HepG2 (cell line): Measurements from ENCODE around the gene CD40. TPM values are rescaled to one million over a fixed set of nuclear protein-coding genes. Genes with fewer than 3 reads are reported as not detected.

Source experiments
- BCL6 ChIP-seq: IDR thresholded peaks from 2 replicates; pipeline ENCODE4 v1.6.1; 2016; ENCODE audit warnings: missing genetic modification reagents, missing compliant biosample characterization
- CBX2 ChIP-seq, 2 experiments: fragments of 200-600 bp in 1 of 2; sonication (generic); formaldehyde crosslinking in 1 of 2; IDR thresholded peaks; 2 replicates each; pipeline versions ENCODE4 v1.7.0 to v1.8.1; 2018 to 2022; ENCODE audit warnings: low read depth in 2 of 2, low read length in 1 of 2, mild to moderate bottlenecking in 1 of 2, missing genetic modification reagents in 1 of 2
- GFI1 ChIP-seq: sonication (generic); formaldehyde crosslinking; IDR thresholded peaks from 2 replicates; pipeline ENCODE4 v1.5.0; 2020; ENCODE audit warnings: missing genetic modification reagents, mild to moderate bottlenecking, borderline replicate concordance
- HBP1 ChIP-seq: IDR thresholded peaks from 2 replicates; pipeline ENCODE4 v1.6.1; 2016; ENCODE audit warnings: low read depth, control low read depth
- HDAC2 ChIP-seq: sonication (generic); formaldehyde crosslinking; IDR thresholded peaks from 2 replicates; pipeline ENCODE4 v1.4.0; 2020; ENCODE audit warnings: missing genetic modification reagents
- HNRNPH1 ChIP-seq: fragments of 200-400 bp; formaldehyde crosslinking; optimal IDR thresholded peaks from 2 replicates; pipeline ENCODE3; 2017; ENCODE audit warnings: mild to moderate bottlenecking, low read depth, low read length
- IRF9 ChIP-seq: sonication (generic); formaldehyde crosslinking; IDR thresholded peaks from 2 replicates; pipeline ENCODE4 v1.8.0; 2022; ENCODE audit warnings: missing genetic modification reagents, mild to moderate bottlenecking, borderline replicate concordance
- LCORL ChIP-seq, 2 experiments: fragments of 450-650 bp in 1 of 2; sonication (generic) in 1 of 2; formaldehyde crosslinking in 1 of 2; IDR thresholded peaks; 2 replicates each; pipeline versions ENCODE4 v1.5.0 to v1.6.1; 2017 to 2020; ENCODE audit warnings: antibody characterized with exemption in 1 of 2, missing genetic modification reagents in 1 of 2
- RARG ChIP-seq: sonication (generic); formaldehyde crosslinking; IDR thresholded peaks from 2 replicates; pipeline ENCODE4 v1.4.0; 2020; ENCODE audit warnings: low read depth, mild to moderate bottlenecking, missing genetic modification reagents
- RORA ChIP-seq: sonication (generic); formaldehyde crosslinking; IDR thresholded peaks from 2 replicates; pipeline ENCODE4 v1.5.0; 2020; ENCODE audit warnings: mild to moderate bottlenecking, missing genetic modification reagents, moderate library complexity
- SNAI1 ChIP-seq: sonication (generic); formaldehyde crosslinking; IDR thresholded peaks from 2 replicates; pipeline ENCODE4 v1.5.0; 2020; ENCODE audit warnings: mild to moderate bottlenecking, missing genetic modification reagents, borderline replicate concordance
- THYN1 ChIP-seq: sonication (generic); formaldehyde crosslinking; IDR thresholded peaks from 2 replicates; pipeline ENCODE4 v1.8.1; 2023; ENCODE audit warnings: low read depth, mild to moderate bottlenecking, moderate library complexity, missing genetic modification reagents, borderline replicate concordance
- ZHX2 ChIP-seq, 2 experiments: sonication (generic) in 1 of 2; formaldehyde crosslinking in 1 of 2; IDR thresholded peaks; 2 replicates each; pipeline versions ENCODE4 v1.6.1 to v1.9.0; 2014 to 2022; ENCODE audit warnings: antibody characterized with exemption in 1 of 2, borderline replicate concordance in 1 of 2, inconsistent platforms in 1 of 2, low read depth in 1 of 2, missing genetic modification reagents in 1 of 2
- ZNF30 ChIP-seq: sonication (generic); formaldehyde crosslinking; IDR thresholded peaks from 2 replicates; pipeline ENCODE4 v1.5.0; 2020; ENCODE audit warnings: mild to moderate bottlenecking, missing genetic modification reagents
- ZNF670 ChIP-seq: sonication (generic); formaldehyde crosslinking; IDR thresholded peaks from 2 replicates; pipeline ENCODE4 v1.8.0; 2022; ENCODE audit warnings: mild to moderate bottlenecking, missing genetic modification reagents, borderline replicate concordance
- polyA plus RNA-seq, 8 experiments: library from polyadenylated mRNA; depleted of rRNA in 3 of 8; stranded (reverse) in 7 of 8; unstranded in 1 of 8; fragments of >200 nt; fragmentation: Illumina TruSeq in 4 of 8; extraction: Trizol in 4 of 8; gene quantifications; 2 replicates each; pipeline versions ENCODE4 v1.2.1 to v1.2.3, GENCODE V29; 2011 to 2016; ENCODE audit warnings: low read depth in 4 of 8, missing spikeins in 1 of 8, mixed read lengths in 1 of 8; ENCODE audit not compliant: insufficient read depth in 1 of 8
- total RNA-seq, 5 experiments: library from RNA; depleted of rRNA; stranded (reverse); fragments of >200 nt; fragmentation: Illumina TruSeq; extraction: Trizol; gene quantifications; 2 replicates each; pipeline ENCODE4 v1.2.3, GENCODE V29; 2016; ENCODE audit warnings: low read depth in 1 of 5
- TF ChIP-seq, protein P1 (sequence below): sonication (generic); formaldehyde crosslinking; IDR thresholded peaks from 2 replicates; pipeline ENCODE4 v1.5.0; 2020; ENCODE audit warnings: missing genetic modification reagents

The CD40 gene
- total and polyA plus RNA-seq, 2 of the 13 experiments (the other 11 are each of a cell fraction or from before 2014, with no cell fraction given), result 4.6 to 13.4 TPM

GRCh38 chr20:46088409-46089166, 29.5 kb upstream of the CD40 start (continued):
- TF ChIP-seq SNAI1 (CRISPR knock-in tag) (peak; percentile 55), HBP1 (CRISPR knock-in tag) (no peak), BCL6 (CRISPR knock-in tag) (peak; percentile 69), ZHX2 (IDR thresholded peaks at IDR 0.05; ENCODE audit: low read depth) (no peak), ZHX2 (CRISPR knock-in tag; IDR thresholded peaks at IDR 0.05; ENCODE audit: borderline replicate concordance) (no peak), ZNF30 (CRISPR knock-in tag) (0 out of 2 replicates have a peak, but pooled peaks have one; percentile 69), THYN1 (no peak; the same call in 1 of the 2 replicates), CBX2 (IDR thresholded peaks at IDR 0.05; ENCODE audit: low read depth, low read length) (no peak), CBX2 (CRISPR knock-in tag; IDR thresholded peaks at IDR 0.05; ENCODE audit: low read depth) (no peak), HDAC2 (no peak), IRF9 (CRISPR knock-in tag) (no peak), GFI1 (CRISPR knock-in tag) (0 out of 2 replicates have a peak, but pooled peaks have one; percentile 15), HNRNPH1 (no peak), RORA (CRISPR knock-in tag) (0 out of 2 replicates have a peak, but pooled peaks have one; percentile 0), ZNF670 (peak; percentile 78; the same call in 1 of the 2 replicates), RARG (CRISPR knock-in tag) (0 out of 2 replicates have a peak, but pooled peaks have one; percentile 10), LCORL (IDR thresholded peaks at IDR 0.05) (no peak), LCORL (CRISPR knock-in tag; IDR thresholded peaks at IDR 0.05) (0 out of 2 replicates have a peak, but pooled peaks have one; percentile 27)
- TF ChIP-seq, protein P1, sequence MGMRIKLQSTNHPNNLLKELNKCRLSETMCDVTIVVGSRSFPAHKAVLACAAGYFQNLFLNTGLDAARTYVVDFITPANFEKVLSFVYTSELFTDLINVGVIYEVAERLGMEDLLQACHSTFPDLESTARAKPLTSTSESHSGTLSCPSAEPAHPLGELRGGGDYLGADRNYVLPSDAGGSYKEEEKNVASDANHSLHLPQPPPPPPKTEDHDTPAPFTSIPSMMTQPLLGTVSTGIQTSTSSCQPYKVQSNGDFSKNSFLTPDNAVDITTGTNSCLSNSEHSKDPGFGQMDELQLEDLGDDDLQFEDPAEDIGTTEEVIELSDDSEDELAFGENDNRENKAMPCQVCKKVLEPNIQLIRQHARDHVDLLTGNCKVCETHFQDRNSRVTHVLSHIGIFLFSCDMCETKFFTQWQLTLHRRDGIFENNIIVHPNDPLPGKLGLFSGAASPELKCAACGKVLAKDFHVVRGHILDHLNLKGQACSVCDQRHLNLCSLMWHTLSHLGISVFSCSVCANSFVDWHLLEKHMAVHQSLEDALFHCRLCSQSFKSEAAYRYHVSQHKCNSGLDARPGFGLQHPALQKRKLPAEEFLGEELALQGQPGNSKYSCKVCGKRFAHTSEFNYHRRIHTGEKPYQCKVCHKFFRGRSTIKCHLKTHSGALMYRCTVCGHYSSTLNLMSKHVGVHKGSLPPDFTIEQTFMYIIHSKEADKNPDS, result 0 out of 2 replicates have a peak, but pooled peaks have one; percentile 26
